WERI-Rb-1 (cell line): ENCODE data around the gene WFDC2.

Experiments
- DNase-seq: peaks from one replicate; pipeline ENCODE4 v3.0.0-alpha.2; 2020
- H3K27ac ChIP-seq: fragments of 250-450 bp; sonication (Bioruptor Pico); 2 replicates; pipeline ENCODE4 v1.5.1; 2020; ENCODE audit warnings: mild to moderate bottlenecking, moderate library complexity
- H3K27me3 ChIP-seq: fragments of 250-450 bp; sonication (Bioruptor Pico); 2 replicates; pipeline ENCODE4 v1.5.1; 2021; ENCODE audit warnings: mild to moderate bottlenecking, low read depth, moderate library complexity; ENCODE audit not compliant: insufficient read depth, severe bottlenecking
- H3K36me3 ChIP-seq: fragments of 250-450 bp; sonication (Bioruptor Pico); 2 replicates; pipeline ENCODE4 v1.5.1; 2020; ENCODE audit warnings: mild to moderate bottlenecking, moderate library complexity
- H3K4me3 ChIP-seq: 2 replicates; pipeline ENCODE4 v1.5.1; 2011; ENCODE audit warnings: low read depth, mild to moderate bottlenecking, control low read depth, low read length
- H3K9me3 ChIP-seq: fragments of 250-450 bp; sonication (Bioruptor Pico); 2 replicates; pipeline ENCODE4 v1.5.1; 2021; ENCODE audit warnings: mild to moderate bottlenecking, moderate library complexity; ENCODE audit not compliant: severe bottlenecking
- CTCF ChIP-seq: IDR thresholded peaks from 2 replicates; pipeline ENCODE4 v1.5.1; 2011; ENCODE audit warnings: low read depth, mild to moderate bottlenecking, control low read depth, inconsistent platforms, low read length

WFDC2 gene

DNA sequence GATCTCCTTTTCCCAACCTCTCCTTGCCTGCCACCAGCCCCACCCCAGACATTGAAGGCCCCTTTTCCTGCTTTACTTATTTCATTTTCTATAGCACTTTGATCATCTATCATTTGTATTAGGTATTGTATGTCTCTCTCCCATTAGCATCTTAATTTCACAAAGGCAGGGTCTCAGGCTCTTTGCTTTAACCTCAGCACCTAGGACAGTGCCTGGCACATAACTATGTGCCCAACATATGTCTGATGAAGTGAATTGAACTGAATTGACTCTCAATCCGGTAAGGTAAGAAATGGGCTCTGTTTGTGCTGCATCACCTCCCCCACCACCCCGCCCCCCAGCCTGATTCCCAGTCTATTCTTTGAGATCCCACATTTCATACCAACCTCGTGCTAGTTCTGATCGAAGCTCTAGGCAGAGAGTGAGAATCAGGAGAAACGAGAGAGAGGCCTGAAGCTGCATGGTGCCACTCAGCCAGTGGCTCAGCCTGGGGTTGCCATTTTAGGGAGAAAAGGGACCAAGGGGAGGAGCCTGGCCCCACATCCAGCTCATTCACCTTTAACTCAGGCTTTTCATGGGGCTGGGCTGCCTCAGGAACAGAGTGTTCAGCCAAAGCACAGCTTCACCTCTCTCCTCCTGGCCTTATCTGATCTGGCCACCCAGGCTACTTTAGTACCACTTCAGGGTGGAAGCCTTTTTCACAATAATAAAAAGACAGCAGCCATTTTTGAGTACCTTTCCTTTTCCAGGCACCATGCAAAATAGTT, 45.8 kb downstream of the WFDC2 start, which contains the start of gene SPINT3:
SPINT3 (minus strand) TSS at position 476 of the 767 bp plus-strand sequence; CDS start at position 462, 14 bp downstream.
- H3K27ac ChIP-seq: no peak within 1 kb of the TSS
- no peaks in the 10 kb centered on the region for H3K36me3 ChIP-seq
- no peaks in the 10 kb centered on the region for H3K27me3 ChIP-seq
- no peak for DNase-seq
- no peaks in the 10 kb centered on the region for H3K9me3 ChIP-seq
- TF ChIP-seq CTCF: no peak
- H3K4me3 ChIP-seq: no peak within 1 kb of the TSS

- Histone ChIP-seq H3K27me3 (no peaks in the 10 kb centered on the region), H3K27ac (no peak overlapping the region), H3K4me3 (no peak overlapping the region), H3K9me3 (no peaks in the 10 kb centered on the region), H3K36me3 (no peaks in the 10 kb centered on the region)
- no peak for DNase-seq
- TF ChIP-seq CTCF: no peak
Observed at GRCh38 chr20:45518282-45518681, 48.7 kb downstream of the WFDC2 start.

GRCh38 chr20:45523821-45524220, 54.3 kb downstream of the WFDC2 start:
- H3K36me3 ChIP-seq: no peaks in the 10 kb centered on the region
- no peaks in the 10 kb centered on the region for H3K9me3 ChIP-seq
- DNase-seq: no peak
- H3K4me3 ChIP-seq: no peak overlapping the region
- H3K27ac ChIP-seq: no peak overlapping the region
- no peaks in the 10 kb centered on the region for H3K27me3 ChIP-seq
- no peak for TF ChIP-seq CTCF

DNA sequence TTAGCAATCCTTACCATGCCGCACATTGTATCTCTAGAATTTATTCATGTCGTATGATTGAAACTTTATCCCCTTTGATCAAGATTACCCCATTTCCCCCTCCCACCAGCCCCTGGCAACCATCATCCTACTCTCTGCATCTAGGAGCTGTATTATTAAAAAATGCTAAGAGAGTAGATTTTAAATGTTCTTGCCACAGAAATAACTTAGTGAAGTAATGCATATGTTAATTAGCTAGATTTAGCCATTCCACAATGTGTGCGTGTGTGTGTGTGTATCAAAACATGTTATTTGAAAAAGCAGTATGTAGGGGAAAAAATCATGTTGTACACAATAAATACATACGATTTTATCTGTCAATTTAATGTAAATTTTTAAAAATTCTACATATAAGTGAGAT, 57.7 kb downstream of the WFDC2 start:
- Histone ChIP-seq H3K27me3 (no peaks in the 10 kb centered on the region), H3K36me3 (no peaks in the 10 kb centered on the region), H3K9me3 (no peaks in the 10 kb centered on the region), H3K27ac (no peak overlapping the region), H3K4me3 (no peak overlapping the region)
- no peak for DNase-seq
- no peak for TF ChIP-seq CTCF
